ENCODE results near the gene DDX59. TPM values are rescaled to one million over a fixed set of nuclear protein-coding genes. Genes with fewer than 3 reads are reported as not detected.
"Not testable (repeated sequence)": the region's sequence is repeated elsewhere in the genome, so short reads cannot be mapped to it uniquely, and the experiment has no call there.

Gene DDX59
- total RNA-seq, 1 donor from 2014 or later: 12.9 TPM

DNA sequence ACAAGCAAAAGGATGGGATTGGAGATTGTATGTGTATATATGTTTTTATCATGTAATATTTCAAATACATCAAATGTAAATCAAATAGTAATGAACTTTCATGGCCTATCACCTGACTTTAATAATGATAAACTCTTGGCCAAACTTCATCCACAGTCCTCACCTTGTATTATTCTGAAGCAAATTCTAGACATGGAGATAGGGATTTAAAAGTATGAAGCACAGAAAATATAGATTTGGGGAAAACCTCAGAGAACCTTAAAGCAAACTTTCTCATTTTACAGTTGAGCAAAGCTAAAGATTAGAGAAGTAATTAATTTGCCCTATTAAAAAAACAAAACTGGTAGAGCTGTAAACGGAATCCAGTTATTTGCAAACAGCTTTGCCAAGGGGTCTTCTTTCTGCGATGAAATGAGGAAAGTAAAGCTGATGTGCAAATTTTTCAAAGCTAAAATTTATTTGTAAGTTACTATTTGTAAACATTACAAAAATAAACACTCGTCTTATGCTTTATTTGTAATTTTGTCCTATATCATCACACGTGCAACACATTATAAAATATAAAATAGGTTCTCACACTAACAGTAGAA lies 29.2 kb downstream of the DDX59 start:
- DNase-seq (no peak), ATAC-seq (ENCODE audit: poor library complexity) (no peak)
- intact Hi-C loops (cut with DNase I): no loop called here

DNA sequence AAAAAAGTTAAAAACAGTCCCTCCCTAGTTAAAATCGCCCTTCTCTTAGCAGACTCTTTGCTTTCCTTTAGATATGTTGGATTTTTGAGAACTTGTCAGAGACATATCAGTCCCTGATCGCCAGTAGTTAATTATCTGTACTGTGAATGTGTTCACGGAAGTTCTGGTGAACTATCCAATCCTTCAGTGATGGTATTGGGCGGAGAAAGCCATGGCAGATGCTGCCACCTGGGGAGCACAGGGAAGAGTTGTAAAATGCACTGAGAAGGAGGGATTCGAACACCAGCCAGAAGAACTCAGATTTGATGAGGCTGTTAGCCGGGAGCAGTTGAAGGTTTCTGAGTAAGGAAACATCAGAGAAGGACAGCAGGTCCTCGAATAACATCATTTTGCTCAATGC lies 31.6 kb downstream of the DDX59 start:
- no peak for DNase-seq
- no peak for ATAC-seq (ENCODE audit: poor library complexity)
- intact Hi-C loops (cut with DNase I): no loop called here

DNA sequence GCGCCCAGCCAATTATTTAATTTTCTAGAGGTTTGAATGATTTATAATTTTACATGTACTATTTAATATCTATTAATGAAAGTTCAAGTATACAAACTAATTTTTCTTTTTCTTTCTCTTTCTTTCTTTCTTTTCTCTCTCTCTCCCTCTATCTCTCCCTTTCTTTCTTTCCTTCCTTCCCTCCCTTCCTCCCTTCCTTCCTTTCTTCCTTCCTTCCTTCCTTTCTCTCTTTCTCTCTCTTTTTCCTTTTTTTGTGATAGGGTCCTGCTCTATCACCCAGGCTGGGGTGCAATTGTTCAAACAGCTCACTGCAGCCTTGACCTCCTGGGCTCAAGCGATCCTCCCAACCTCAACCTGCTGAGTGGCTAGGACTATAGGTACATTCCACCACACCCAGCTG lies 33.0 kb downstream of the DDX59 start:
- DNase-seq: no peak
- ATAC-seq (ENCODE audit: poor library complexity): no peak
- intact Hi-C loops (cut with DNase I): no loop called here

DNA sequence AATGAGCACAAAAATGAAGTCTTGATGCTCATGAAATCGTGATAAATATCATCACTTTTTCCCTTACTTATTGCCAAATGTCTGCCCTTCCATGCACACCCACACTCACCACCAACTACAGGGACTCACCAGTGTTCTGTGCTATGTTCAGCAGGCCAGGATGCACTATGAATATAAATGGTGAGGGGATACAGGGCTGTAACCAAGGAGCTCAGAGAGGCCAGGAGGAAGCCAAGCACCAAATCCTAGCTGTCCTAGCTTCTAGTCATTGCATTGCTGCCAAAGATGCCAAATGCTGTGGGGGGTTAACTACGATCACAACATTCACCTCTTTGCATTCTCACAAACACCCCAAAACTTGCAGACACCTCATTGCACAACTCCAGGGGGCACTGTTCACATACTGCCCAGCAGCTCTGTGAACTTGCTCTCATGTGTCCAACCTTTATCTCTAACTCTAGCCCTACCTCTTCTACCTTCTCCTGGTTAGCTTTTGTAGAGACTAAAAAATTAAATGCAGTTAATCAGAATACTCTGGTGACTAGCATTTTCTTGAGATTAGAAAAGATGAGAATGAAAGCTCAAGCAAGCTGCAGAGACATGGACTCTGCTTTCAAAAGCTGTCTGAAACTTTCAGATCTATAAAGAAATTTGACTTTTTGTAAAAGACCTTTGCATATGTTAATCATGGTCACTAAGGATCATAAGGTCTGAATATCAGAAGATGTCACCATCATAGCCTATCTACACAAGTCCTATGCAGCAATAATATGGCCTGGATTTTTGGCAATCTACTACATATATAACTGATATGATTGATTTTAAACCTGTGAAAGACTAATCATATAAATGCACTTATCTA lies 35.2 kb downstream of the DDX59 start:
- intact Hi-C loops (cut with DNase I): no loop called here
- ATAC-seq (ENCODE audit: poor library complexity): no peak

DNA sequence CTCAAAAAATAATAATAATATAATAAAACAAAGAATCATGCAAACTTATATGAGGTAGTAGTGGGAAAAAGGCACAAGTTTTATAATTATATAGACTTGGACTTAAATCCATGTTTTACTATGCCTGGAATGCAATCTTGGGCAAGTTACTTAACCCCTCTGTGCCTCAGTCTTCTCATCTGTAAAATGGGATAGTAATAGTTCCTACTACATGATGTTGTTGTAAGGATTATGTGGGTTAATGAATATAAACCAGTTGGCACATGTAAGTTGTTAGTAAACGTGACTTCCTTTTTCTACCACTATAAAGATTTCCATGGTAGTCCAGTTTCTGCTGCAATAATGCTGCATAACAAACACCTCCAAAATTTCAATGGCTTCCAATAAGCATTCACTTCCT lies 38.3 kb downstream of the DDX59 start:
- no peak for DNase-seq
- intact Hi-C loops (cut with DNase I): no loop called here
- no peak for ATAC-seq (ENCODE audit: poor library complexity)

More for the DNA sequence above, 35.2 kb downstream of the DDX59 start:
- no peak for DNase-seq

DNA sequence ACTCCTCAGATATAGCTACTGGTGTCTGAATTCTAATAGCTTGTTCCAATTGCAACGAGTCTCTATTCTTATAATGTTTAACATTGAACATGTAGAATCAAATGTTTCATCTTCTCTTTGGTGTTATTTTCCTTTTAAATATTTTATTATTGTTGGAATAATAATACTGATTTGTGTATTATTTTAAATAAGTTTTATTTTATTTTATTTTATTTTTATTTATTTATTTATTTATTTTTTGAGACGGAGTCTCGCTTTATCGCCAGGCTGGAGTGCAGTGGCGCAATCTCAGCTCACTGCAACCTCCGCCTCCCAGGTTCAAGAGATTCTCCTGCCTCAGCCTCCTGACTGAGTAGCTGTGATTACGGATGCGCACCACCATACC lies 39.2 kb downstream of the DDX59 start:
- DNase-seq; intact Hi-C loops (cut with DNase I); ATAC-seq (ENCODE audit: poor library complexity): not testable (repeated sequence)

DNA sequence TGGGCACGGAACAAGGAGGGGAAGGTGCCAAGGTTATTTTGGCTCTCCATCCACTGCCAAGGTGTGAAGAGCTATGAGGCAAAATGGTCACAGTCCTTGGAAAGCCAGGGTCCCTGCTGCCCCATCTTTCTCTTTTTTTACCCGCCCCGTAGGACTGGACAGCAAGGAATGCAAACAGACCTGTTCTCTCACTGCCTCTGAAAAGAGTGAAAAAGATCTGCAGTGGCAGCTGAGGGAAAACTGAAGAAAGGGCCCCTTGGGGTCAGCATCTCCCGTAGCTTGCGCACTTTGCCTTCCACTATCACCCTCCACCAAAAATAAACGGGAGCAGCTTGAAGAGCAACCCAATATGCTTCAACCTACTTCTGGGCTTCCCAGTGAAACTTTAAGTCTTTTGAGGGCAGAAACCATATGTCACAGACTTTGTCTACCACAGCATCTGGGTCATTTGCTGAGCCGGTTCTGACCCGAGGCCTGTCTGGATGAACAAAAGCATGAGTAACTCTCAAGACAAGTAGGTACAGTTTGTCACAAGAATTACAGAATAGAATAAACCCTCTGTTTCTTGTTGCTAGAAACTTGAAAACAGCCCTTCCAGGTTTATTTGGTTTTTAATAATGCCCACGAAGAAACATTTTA lies 39.7 kb downstream of the DDX59 start:
- ATAC-seq (ENCODE audit: poor library complexity) (no peak), DNase-seq (no peak)
- intact Hi-C loops (cut with DNase I): loop anchor here (10.0 kb wide), 1 partner anchor 205 kb away; no protein-coding TSS in a partner anchor

DNA sequence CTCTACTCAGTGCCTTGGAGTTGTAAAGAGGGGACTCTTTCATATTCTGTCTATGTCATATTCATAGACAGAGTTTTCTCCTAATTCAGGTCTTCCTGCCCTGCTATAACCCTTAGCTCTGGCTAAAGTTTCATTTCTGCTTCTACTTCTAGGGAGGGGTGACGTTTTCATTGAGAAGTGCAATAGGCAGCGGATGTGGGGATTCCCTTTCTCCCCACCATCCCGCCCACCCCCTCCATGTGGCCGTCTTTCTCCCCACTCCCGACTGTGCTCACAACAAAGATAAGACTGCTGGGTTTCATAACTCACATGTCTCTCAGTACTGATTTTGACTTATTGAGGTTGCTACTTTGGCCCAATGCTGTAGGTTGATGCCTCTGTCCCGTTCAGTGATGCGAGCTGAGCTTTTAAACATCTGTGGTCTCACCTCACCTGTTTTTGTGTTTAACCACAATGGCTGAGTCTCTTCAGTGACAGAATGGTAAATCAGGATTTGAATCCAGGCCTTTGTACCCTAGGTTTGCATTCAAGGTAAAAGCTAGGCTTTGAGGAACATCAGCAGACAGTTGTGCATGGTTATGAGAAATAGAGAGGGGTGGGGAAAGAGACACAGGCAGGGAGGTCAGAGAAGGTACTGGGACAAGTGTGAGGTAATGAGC lies 41.4 kb downstream of the DDX59 start:
- ATAC-seq (ENCODE audit: poor library complexity) (no peak), DNase-seq (no peak)
- intact Hi-C loops (cut with DNase I): loop anchor here (10.0 kb wide), 1 partner anchor 206 kb away; no protein-coding TSS in a partner anchor

DNA sequence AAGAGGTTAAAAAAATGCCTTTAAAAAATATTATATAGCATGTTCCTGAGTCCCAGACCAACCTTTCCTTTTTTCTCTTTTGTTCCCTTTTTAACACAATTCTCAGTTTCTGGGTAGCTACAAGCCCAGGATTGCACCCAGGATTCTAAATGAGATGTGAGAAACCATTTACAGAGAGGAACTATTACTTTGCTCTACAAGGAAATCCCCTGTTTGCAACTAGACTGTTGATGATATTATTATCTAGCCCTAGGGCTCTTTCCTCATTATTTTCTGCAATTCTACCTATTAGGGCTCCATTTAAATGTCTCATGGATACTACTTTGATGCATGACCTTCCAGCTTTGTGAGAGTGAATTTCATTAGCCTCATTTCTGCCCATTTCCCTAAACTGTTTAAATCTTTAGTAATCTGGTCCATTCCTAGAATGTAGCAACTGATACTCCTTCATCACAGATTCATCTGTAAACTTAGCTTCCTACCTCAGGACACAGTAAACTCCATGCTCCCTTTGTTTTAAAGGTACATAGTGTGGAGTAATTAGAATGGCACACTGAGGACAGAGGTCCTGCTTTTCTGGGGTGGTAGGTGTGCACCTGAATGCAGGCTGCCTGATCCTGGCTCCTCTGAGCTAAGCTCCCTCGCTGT lies 42.0 kb downstream of the DDX59 start:
- no peak for ATAC-seq (ENCODE audit: poor library complexity)
- intact Hi-C loops (cut with DNase I): loop anchor here (10.0 kb wide), 1 partner anchor 207 kb away; no protein-coding TSS in a partner anchor

DNA sequence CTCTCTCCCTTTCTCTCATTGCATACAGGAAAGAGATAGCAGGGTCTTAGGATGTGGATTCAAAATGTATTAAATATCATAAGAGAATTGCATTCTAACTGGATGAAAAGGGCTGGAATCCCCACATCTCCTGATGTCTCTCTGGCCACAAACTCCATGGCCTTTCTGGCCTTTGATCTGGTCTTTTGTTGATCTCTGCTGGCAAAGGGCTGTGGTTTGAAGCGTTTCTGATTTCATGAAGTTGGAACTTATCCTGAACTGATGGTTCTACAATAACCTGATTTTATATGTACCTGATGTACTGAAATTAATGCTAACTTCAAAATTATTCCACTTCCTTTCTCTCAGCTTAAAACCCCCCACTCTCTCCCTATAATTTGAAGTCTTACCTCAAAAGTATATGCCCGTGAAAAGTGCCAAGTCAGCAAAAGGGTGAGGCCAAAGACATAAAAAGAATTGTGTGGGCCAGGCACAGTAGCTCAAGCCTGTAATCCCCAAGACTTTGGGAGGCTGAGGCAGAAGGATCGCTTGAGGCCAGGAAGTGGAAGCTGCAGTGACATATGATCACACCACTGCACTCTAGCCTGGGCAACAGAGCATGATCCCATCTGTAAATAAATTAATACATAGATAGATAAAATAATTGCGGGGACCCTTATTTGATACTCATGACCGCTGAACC lies 42.7 kb downstream of the DDX59 start:
- no peak for ATAC-seq (ENCODE audit: poor library complexity)
- intact Hi-C loops (cut with DNase I): loop anchor here (10.0 kb wide), 1 partner anchor 208 kb away; no protein-coding TSS in a partner anchor
- no peak for DNase-seq

More for the DNA sequence above, 42.0 kb downstream of the DDX59 start:
- no peak for DNase-seq

DNA sequence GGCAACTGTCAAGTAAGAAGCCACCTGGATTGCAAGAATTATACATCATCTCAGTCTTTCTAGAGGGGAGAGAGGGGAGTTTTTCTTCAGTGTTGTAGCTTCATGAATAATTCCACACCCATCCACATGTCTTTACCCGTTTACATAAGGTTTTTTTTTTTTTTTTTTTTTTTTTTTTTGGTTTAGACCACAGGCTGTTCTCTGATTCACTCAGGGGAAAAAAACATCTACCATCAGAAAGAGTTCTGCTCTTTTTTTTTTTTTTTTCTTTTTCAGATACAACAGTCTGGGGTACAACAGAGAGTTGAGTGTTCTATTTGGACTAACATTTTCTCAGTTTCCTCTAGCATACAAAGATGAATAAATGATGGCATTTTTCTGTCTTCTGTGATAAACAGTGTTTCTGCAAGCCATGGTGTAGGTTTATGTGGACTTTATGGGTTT lies 44.3 kb downstream of the DDX59 start:
- intact Hi-C loops (cut with DNase I): loop anchor here (10.0 kb wide), 1 partner anchor 209 kb away; no protein-coding TSS in a partner anchor
- ATAC-seq (ENCODE audit: poor library complexity) (no peak), DNase-seq (no peak)

DNA sequence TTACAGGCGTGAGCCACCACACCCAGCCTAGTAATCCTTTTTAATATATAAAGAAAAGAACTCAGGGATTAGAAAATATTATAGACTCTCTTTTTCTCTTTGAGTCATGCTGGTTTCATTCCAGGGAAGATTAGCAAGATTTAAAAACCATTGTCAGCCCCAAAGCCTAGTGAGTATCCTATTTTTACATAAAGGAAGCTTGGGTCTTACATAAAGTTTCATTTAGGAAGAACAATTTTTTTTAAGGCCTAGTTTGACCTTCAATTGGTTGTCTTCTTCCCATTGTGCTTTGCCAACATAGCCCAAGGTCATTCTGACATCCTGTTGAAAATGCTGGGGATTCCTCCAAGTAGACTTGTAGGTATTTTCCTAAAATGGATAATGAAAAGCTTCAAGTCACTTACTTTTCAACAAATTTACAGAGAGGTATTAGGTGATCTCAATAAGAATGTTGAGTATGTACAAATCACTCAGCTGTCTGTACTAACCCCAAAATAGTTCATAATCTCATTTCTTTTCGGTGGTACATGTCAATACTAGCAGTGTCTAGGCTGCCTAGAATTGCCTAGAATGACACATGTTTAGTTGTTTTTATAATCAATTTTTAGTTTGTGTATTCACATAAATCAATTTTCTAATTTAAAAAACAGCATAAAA lies 44.9 kb downstream of the DDX59 start:
- intact Hi-C loops (cut with DNase I): loop anchor here (5.0 to 10.0 kb wide), 2 partner anchors 177 to 210 kb away; no protein-coding TSS in a partner anchor
- DNase-seq: no peak
- no peak for ATAC-seq (ENCODE audit: poor library complexity)

DNA sequence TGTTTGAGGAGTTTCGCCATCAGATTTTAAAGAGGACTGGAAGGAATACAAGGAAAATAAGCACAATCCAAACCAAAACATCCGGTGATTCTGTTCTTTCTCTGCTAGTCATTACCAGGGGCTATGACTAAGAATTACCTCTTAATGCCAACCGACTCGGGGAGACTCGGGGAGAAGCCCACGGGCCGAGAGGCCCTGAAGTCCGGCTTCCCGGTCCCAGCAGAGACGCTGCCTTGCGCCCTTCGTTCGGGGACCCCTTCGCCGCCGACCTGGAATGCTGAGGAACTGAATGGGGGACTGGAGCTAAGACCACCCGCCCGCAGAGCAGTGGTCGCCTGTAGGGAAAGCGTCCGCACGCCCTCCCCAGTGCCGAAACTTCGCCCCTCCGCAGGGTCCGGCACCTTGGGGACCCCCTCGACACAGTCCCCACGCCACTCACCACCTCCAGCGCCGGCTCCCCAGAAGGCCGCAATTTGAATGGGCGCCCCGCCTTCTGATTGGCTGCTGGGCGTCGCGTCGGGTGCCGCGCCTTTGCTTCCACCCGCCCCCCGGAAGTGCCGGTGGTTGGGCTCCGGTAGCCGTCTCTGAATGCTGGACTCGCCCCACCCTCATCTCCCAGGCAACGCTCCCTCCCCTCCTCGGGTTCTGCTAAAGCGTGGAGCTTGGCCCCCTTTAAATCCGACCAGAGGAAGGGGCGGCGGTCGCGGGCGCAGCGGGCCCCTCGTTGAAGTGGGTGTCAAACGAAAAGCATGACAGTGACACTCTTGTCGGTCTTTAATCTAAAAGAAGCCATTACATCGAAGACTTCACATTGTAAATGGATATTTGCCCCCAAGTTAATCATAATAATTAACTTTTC lies 49.2 kb downstream of the DDX59 start, which contains the start of gene KIF14:
TSS of gene KIF14 (minus strand) at position 479 of the 859 bp plus-strand sequence. CDS start 2,028 bp downstream, outside the sequence.
- DNase-seq (peak; percentile 95), ATAC-seq (ENCODE audit: poor library complexity) (peak; percentile 99)
- intact Hi-C loops (cut with DNase I): loop anchor here (5.0 to 10.0 kb wide), 2 partner anchors 182 to 214 kb away; no protein-coding TSS in a partner anchor

DNA sequence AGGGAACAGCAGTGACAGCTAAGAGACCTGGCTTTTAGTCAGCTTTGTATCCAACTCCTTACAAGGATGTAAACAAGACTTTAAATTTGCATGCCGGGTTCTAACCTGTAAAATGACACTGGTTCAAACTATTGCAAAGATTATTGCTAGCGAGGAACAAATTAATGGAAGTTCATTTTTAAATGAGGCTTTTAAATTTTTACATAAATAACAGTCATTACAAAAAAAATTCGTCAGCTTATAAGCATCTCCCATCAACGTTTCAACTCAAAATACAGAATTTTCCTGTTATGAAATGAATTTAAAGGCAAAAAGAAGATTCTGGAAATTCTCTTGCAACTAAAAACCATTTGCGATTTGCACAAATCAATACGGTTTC lies 49.8 kb downstream of the DDX59 start:
- no peak for DNase-seq
- intact Hi-C loops (cut with DNase I): loop anchor here (5.0 to 10.0 kb wide), 2 partner anchors 182 to 215 kb away; no protein-coding TSS in a partner anchor
- no peak for ATAC-seq (ENCODE audit: poor library complexity)

DNA sequence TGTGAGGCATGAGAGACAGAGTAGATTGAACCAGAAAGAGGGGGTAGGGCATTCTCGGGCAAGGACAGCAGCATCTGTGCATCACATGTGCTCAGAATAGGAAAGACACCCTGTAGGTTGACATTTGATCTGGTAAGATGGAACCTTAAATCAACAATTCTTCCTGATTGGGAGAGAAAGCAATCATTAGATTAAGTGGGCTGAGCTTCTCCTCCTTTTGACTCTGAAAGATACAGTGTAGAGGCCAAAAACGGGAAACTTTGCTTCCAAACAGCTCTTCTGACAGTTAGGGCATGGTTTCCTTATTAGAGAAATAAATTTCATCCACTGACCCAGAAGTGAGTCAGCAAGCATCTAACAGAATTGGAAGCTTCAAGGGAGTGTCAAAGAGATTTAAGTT lies 58.9 kb downstream of the DDX59 start:
- intact Hi-C loops (cut with DNase I): no loop called here
- ATAC-seq (ENCODE audit: poor library complexity) (no peak), DNase-seq (no peak)

DNA sequence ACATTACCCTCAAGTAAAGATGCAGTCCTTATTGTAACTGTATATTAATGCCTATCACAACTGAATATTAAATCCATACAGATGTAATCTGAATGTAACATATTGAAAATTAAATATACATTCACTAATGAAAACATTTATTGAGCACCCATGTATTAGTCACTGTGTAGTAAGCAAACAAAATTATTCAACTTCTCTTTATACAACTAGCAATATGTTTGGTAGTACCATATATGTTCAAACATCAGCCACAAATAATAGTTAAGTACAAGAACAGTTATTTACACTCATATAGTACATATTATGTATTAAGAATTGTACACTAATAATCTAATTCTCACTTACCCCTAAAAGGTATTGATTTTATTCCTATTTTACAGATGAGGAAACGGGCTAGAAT lies 67.1 kb downstream of the DDX59 start:
- intact Hi-C loops (cut with DNase I): no loop called here
- ATAC-seq (ENCODE audit: poor library complexity): no peak
- no peak for DNase-seq
